HepG2 (cell line): Measurements from ENCODE around the gene PRKAR1A. TPM values are rescaled to one million over a fixed set of nuclear protein-coding genes. Genes with fewer than 3 reads are reported as not detected.

Experiments
- ATAC-seq: fragments of 200-7000 bp; cut with Tn5 transposase; 3 replicates; pipeline ENCODE4 v1.9.1; 2020; ENCODE audit warnings: mild to moderate bottlenecking, moderate library complexity
- BruUV-seq: library from RNA; stranded (reverse); fragments of 400-500 nt; replicated peaks from 2 replicates; lab custom pipeline; 2021; lab: Mats Ljungman, UMichigan
- CTCF ChIA-PET: fragments of 300-600 bp; formaldehyde crosslinking; extraction: SDS; loops from one replicate; lab custom pipeline; 2021; ENCODE audit warnings: low total read pairs, inconsistent platforms, low intra/inter-chr PET ratio; lab: Yijun Ruan, JAX
- POLR2A ChIA-PET: fragments of 350-600 bp; sonication (Branson Sonifier 250); formaldehyde crosslinking; loops from one replicate; lab custom pipeline; 2020; ENCODE audit warnings: antibody characterized with exemption, inconsistent platforms; lab: Yijun Ruan, JAX
- DNase-seq: peaks from one replicate; pipeline ENCODE4 v3.0.0-alpha.2; 2015; ENCODE audit warnings: low spot score
- FAIRE-seq: peaks from 3 replicates; lab custom pipeline; 2011; peaks lifted over from hg19 to GRCh38; lab: Jason Lieb, UNC
- H2AFZ ChIP-seq: one replicate; pipeline ENCODE4 v1.6.1; 2011; ENCODE audit warnings: low read length, inconsistent platforms
- H3K27ac ChIP-seq: fragments of 300-600 bp; 3 replicates; pipeline ENCODE4 v1.8.0; 2011; ENCODE audit warnings: mixed run types, mild to moderate bottlenecking, mixed read lengths, low read length, inconsistent platforms; ENCODE audit not compliant: insufficient read depth; ENCODE audit errors: extremely low read length
- H3K27me3 ChIP-seq, 2 experiments: fragments of 200-600 bp in 1 of 2; 2 replicates in 1 of 2; 3 replicates in 1 of 2; pipeline versions ENCODE4 v1.6.0 to v1.8.0; 2011; ENCODE audit warnings: low read length in 2 of 2, mild to moderate bottlenecking in 2 of 2, moderate library complexity in 2 of 2, inconsistent platforms in 1 of 2; ENCODE audit not compliant: insufficient read depth in 2 of 2, control insufficient read depth in 1 of 2
- H3K36me3 ChIP-seq, 2 experiments: fragments of 200-600 bp in 1 of 2; replicated peaks in 1 of 2; 2 replicates in 1 of 2; 3 replicates in 1 of 2; pipeline versions ENCODE4 v1.5.1 to v1.8.0; 2011; ENCODE audit warnings: low read length in 2 of 2, inconsistent platforms in 1 of 2; ENCODE audit not compliant: insufficient read depth in 2 of 2, control insufficient read depth in 1 of 2
- H3K4me1 ChIP-seq: 2 replicates; pipeline ENCODE4 v1.5.1; 2012; ENCODE audit warnings: low read length, inconsistent platforms; ENCODE audit not compliant: insufficient read depth
- H3K4me2 ChIP-seq: 2 replicates; pipeline ENCODE4 v1.6.0; 2011; ENCODE audit warnings: low read depth, low read length, inconsistent platforms
- H3K4me3 ChIP-seq, 3 experiments: fragments of 200-600 bp in 1 of 3; sonication (generic), shearing (Covaris generic) in 1 of 3; replicated peaks in 1 of 3; 2 replicates each; pipeline ENCODE4 v1.5.1; 2011 to 2016; ENCODE audit warnings: low read length in 3 of 3, inconsistent platforms in 2 of 3, low read depth in 2 of 3, mild to moderate bottlenecking in 2 of 3, control low read depth in 1 of 3, mixed read lengths in 1 of 3; ENCODE audit not compliant: insufficient read depth in 1 of 3
- H3K79me2 ChIP-seq: one replicate; pipeline ENCODE4 v1.6.1; 2011; ENCODE audit warnings: low read length, inconsistent platforms; ENCODE audit not compliant: insufficient read depth
- H3K9ac ChIP-seq: 2 replicates; pipeline ENCODE4 v1.6.0; 2011; ENCODE audit warnings: mild to moderate bottlenecking, low read depth, low read length, inconsistent platforms; ENCODE audit not compliant: insufficient read depth
- H3K9me3 ChIP-seq: 2 replicates; pipeline ENCODE4 v1.5.1; 2012; ENCODE audit warnings: mild to moderate bottlenecking, low read length
- H4K20me1 ChIP-seq: 2 replicates; pipeline ENCODE4 v1.6.0; 2011; ENCODE audit warnings: inconsistent platforms, mild to moderate bottlenecking, low read length, moderate library complexity; ENCODE audit not compliant: insufficient read depth
- PAX8 ChIP-seq: sonication (generic); formaldehyde crosslinking; IDR thresholded peaks from 2 replicates; pipeline ENCODE4 v1.8.0; 2022; ENCODE audit warnings: mild to moderate bottlenecking, missing genetic modification reagents, borderline replicate concordance
- RNF219 ChIP-seq: sonication (generic); formaldehyde crosslinking; IDR thresholded peaks from 2 replicates; pipeline ENCODE4 v1.5.0; 2020; ENCODE audit warnings: mild to moderate bottlenecking, missing genetic modification reagents
- SUZ12 ChIP-seq: fragments of 150-350 bp; IDR thresholded peaks from 2 replicates; pipeline ENCODE4 v1.6.1; 2014; ENCODE audit warnings: low read depth, low read length
- TBX3 ChIP-seq: fragments of 450-650 bp; IDR thresholded peaks from 2 replicates; pipeline ENCODE4 v1.6.1; 2017; ENCODE audit warnings: antibody characterized with exemption, mild to moderate bottlenecking, inconsistent platforms, borderline replicate concordance
- ZNF567 ChIP-seq: sonication (generic); formaldehyde crosslinking; IDR thresholded peaks from 2 replicates; pipeline ENCODE4 v1.8.1; 2023; ENCODE audit warnings: mild to moderate bottlenecking, missing genetic modification reagents, borderline replicate concordance
- WGBS: methylation state at CpG from one replicate; pipeline ENCODE4 v1.1.6; 2017; ENCODE audit warnings: low lambda C conversion rate; 5-methylcytosine and 5-hydroxymethylcytosine counted together
- in situ Hi-C: cut with HindIII; loops from 2 replicates; pipeline ENCODE4 v1.10.0; 2017; ENCODE audit warnings: low pct_unique_long_range_greater_than_20kb; ENCODE audit not compliant: extremely low pct_ligation_motif_present
- intact Hi-C: fragments of 100-400 bp; cut with micrococcal nuclease; formaldehyde crosslinking; loops from one replicate; pipeline ENCODE4 v1.10.0; 2022; ENCODE audit not compliant: unreplicated experiment
- polyA plus RNA-seq, 8 experiments: library from polyadenylated mRNA; depleted of rRNA in 3 of 8; stranded (reverse) in 7 of 8; unstranded in 1 of 8; fragments of >200 nt; fragmentation: Illumina TruSeq in 4 of 8; extraction: Trizol in 4 of 8; gene quantifications; 2 replicates each; pipeline versions ENCODE4 v1.2.1 to v1.2.3, GENCODE V29; 2011 to 2016; ENCODE audit warnings: low read depth in 4 of 8, missing spikeins in 1 of 8, mixed read lengths in 1 of 8; ENCODE audit not compliant: insufficient read depth in 1 of 8
- total RNA-seq, 5 experiments: library from RNA; depleted of rRNA; stranded (reverse); fragments of >200 nt; fragmentation: Illumina TruSeq; extraction: Trizol; gene quantifications; 2 replicates each; pipeline ENCODE4 v1.2.3, GENCODE V29; 2016; ENCODE audit warnings: low read depth in 1 of 5

PRKAR1A gene
- total and polyA plus RNA-seq, 2 of the 13 experiments (the other 11 are each of a cell fraction or from before 2014, with no cell fraction given) = 265 to 266 TPM

GRCh38 chr17:68578236-68578635, 66.0 kb downstream of the PRKAR1A start:
- no TSS peak for BruUV-seq
- FAIRE-seq (no peak), ATAC-seq (no peak), DNase-seq (no peak)
- Histone ChIP-seq H3K9ac (no peak overlapping the region), H3K27me3 (no peaks in the 10 kb centered on the region), H2AFZ (no peak overlapping the region), H3K36me3 (no peaks in the 10 kb centered on the region; a peak in 1 of 5 replicates), H4K20me1 (no peaks in the 10 kb centered on the region), H3K27ac (no peak overlapping the region), H3K9me3 (no peaks in the 10 kb centered on the region), H3K4me2 (no peak overlapping the region), H3K4me1 (peaks cover 35% of the 10 kb centered on the region), H3K79me2 (no peaks in the 10 kb centered on the region), H3K4me3 (no peak overlapping the region)
- intact Hi-C loops (no loop called here), in situ Hi-C loops (loop anchor here (10.0 kb wide), 1 partner anchor 57 kb away; no protein-coding TSS in a partner anchor)
- ChIA-PET CTCF (no interaction called here), POLR2A (no interaction called here)
- WGBS = 91% methylated on average over 3 of the region's 3 CpGs
- no peak for TF ChIP-seq ZNF567 (CRISPR knock-in tag)
- no peak for TF ChIP-seq RNF219 (CRISPR knock-in tag)
- no peak for TF ChIP-seq TBX3
- no peak for TF ChIP-seq SUZ12
- TF ChIP-seq PAX8 (CRISPR knock-in tag) = no peak
